ENCODE results near the gene COLEC12. TPM values are rescaled to one million over a fixed set of nuclear protein-coding genes. Genes with fewer than 3 reads are reported as not detected.

The COLEC12 gene
- total and polyA plus RNA-seq, 8 donors, result 32.9 to 124 (median 103) TPM

DNA sequence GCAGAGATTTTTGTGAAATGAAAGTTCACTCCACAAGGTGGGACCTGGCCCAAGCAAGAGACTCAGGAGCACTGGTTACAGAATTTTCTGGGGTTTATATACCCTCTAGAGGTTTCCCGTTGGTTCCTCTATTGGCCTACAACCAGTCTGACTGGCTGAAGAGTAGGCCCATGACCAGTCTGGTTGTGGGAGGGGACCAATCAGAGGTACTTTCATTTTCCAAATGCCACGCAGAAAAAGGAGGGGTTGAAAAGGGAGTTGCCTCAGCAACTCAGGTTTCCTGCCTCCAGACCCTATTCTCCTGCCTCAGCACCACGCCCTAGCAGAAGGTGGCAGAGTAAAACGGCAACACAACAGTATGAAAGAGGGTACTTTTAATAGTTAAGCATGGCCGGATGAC lies 98.4 kb downstream of the COLEC12 start:
- Histone ChIP-seq H3K9me3 (peaks cover 0 to 7% of the 10 kb centered on the region in 2 donors), H3K27ac (no peak overlapping the region), H3K4me3 (no peak overlapping the region), H3K36me3 (no peaks in the 10 kb centered on the region), H3K27me3 (no peaks in the 10 kb centered on the region), H3K4me1 (peaks cover 0 to 26% of the 10 kb centered on the region in 2 donors)
- no peak for TF ChIP-seq CTCF (IDR thresholded peaks at IDR 0.05)
- no peak for ATAC-seq
- intact Hi-C loops (cut with DNase I), result no loop called here
- no peak for DNase-seq

GRCh38 chr18:400456-400855 lies 100.0 kb downstream of the COLEC12 start:
- Histone ChIP-seq H3K9me3 (peaks cover 0 to 7% of the 10 kb centered on the region in 2 donors), H3K4me1 (peaks cover 7 to 32% of the 10 kb centered on the region in 2 donors), H3K36me3 (no peaks in the 10 kb centered on the region), H3K27ac (no peak overlapping the region), H3K4me3 (no peak overlapping the region), H3K27me3 (no peaks in the 10 kb centered on the region)
- DNase-seq, result peak in 2 of 4 donors; percentile 64 to 71
- no peak for TF ChIP-seq CTCF (IDR thresholded peaks at IDR 0.05)
- intact Hi-C loops (cut with DNase I), result no loop called here
- ATAC-seq, result peak; percentile 21

DNA sequence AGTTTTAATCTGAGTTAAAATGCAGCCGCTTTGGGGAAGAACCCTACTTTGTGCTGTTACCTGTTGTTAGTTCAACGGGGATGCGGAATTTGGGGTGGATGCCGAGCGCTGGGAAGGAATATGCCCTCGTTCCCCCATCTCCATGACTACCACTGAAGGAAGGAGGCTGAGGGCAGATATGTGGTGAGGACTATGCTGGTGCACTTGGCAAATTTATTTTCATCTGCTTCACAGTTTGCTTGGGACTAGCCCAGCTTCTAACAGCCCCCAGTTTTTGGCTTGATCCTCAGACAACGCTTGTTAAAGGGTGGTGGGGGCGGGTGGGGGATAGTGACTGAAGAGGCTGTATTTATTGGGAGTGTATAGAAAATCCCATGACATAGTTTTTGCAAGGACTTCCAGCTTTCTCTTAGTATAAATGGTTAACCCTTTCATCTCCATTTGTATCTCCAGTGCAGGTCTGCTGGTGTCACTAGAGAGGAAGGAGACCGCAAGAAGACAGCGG lies 100.8 kb downstream of the COLEC12 start:
- Histone ChIP-seq H3K36me3 (no peaks in the 10 kb centered on the region), H3K27me3 (no peaks in the 10 kb centered on the region), H3K4me1 (peaks cover 12 to 32% of the 10 kb centered on the region in 2 donors), H3K4me3 (no peak overlapping the region), H3K27ac (no peak overlapping the region), H3K9me3 (peaks cover 0 to 4% of the 10 kb centered on the region in 2 donors)
- intact Hi-C loops (cut with DNase I), result no loop called here
- no peak for TF ChIP-seq CTCF (IDR thresholded peaks at IDR 0.05)
- no peak for DNase-seq
- ATAC-seq, result no peak

- peaks cover 12 to 29% of the 10 kb centered on the region in 2 donors for H3K4me1 ChIP-seq
- no peak for DNase-seq
- H3K27ac ChIP-seq, result no peak overlapping the region
Measured at GRCh38 chr18:398935-399630, 101.4 kb downstream of the COLEC12 start.

More at GRCh38 chr18:398935-399630, 101.4 kb downstream of the COLEC12 start:
- Histone ChIP-seq H3K4me3 (no peak overlapping the region), H3K9me3 (no peaks in the 10 kb centered on the region), H3K27me3 (no peaks in the 10 kb centered on the region), H3K36me3 (no peaks in the 10 kb centered on the region)
- intact Hi-C loops (cut with DNase I), result no loop called here
- no peak for ATAC-seq
- no peak for TF ChIP-seq CTCF (IDR thresholded peaks at IDR 0.05)
